KOPT-K1 (cell line): Measurements from ENCODE around the gene PRR23B.

ENCODE experiments used
- H3K27ac ChIP-seq: fragments of 200-600 bp; sonication (generic); 2 replicates; pipeline ENCODE4 v1.5.1; 2016; ENCODE audit warnings: antibody characterized with exemption, mild to moderate bottlenecking, low read depth, low read length; ENCODE audit not compliant: poor library complexity, severe bottlenecking
- H3K36me3 ChIP-seq: fragments of 200-600 bp; sonication (generic); 2 replicates; pipeline ENCODE4 v1.5.1; 2017; ENCODE audit warnings: antibody characterized with exemption, mild to moderate bottlenecking, low read length, moderate library complexity; ENCODE audit not compliant: insufficient read depth
- H3K9me3 ChIP-seq: fragments of 200-600 bp; sonication (generic); 2 replicates; pipeline ENCODE4 v1.5.1; 2017; ENCODE audit warnings: antibody characterized with exemption, low read length, mild to moderate bottlenecking; ENCODE audit not compliant: insufficient read depth, poor library complexity, severe bottlenecking

Gene PRR23B

GRCh38 chr3:138995706-138996105, 25.0 kb downstream of the PRR23B start:
- no peak overlapping the region for H3K27ac ChIP-seq
- no peaks in the 10 kb centered on the region for H3K36me3 ChIP-seq
- no peaks in the 10 kb centered on the region for H3K9me3 ChIP-seq

DNA sequence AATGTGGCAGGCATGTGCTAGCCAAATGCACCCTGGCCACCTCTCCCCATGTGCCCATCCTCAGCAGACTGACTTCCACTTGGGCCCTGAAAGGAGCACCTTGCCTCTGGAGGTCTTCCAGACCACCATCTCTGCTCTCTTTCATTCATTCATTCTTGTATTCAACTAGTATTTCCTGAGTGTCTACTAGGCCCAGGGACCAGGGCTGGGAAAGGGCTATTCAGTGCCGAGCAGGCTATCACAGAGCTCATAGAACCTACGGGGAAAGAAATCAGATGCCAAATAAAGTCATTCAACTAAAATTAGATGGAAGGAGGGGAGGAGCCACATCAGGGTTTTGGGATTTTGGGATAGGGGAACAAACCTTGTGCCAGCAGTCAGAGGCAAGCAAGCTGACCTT, 33.5 kb downstream of the PRR23B start:
- Histone ChIP-seq H3K36me3 (no peaks in the 10 kb centered on the region), H3K9me3 (no peaks in the 10 kb centered on the region)

DNA sequence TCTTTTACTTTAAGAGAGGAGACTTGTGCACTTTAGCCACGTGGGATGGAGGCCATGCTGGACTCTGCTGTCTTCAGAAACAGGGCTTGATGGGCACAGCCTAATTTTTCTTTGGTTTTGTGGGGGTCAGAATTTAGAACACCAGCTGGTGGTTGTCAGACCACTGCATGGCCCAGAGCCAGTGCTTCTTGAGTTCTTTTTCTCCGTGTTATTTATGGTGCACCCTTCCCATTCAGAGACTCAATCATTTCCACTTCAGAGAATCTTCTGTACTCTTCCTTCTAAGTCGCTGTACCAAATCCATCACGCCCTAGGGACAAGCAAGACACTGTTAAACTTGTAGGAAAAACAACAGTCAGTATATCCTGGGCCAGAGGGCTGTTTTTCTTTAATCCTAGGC, 34.8 kb downstream of the PRR23B start:
- H3K9me3 ChIP-seq, result no peaks in the 10 kb centered on the region
- no peaks in the 10 kb centered on the region for H3K36me3 ChIP-seq
- no peak overlapping the region for H3K27ac ChIP-seq

More for the DNA sequence above, 33.5 kb downstream of the PRR23B start:
- H3K27ac ChIP-seq, result no peak overlapping the region

DNA sequence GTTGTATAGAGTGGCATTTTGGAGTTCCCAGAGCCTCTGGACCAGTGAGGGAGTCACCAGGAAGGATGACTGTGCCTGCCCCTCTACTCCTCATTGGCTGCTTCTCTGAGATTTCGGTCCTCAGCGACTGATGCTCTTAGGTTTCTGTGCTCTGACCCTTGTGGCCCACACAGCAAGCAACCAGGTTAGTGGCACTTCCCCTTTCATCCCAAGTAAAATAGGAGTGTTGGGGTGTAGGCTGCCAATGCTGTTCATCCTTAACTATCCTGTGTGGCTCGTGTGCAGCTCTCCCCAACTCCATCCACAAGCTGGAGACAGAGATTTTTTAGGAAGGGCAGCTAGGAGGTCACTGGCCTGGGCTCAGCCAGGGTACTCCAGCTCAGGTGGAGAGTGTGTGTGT, 35.9 kb downstream of the PRR23B start:
- H3K9me3 ChIP-seq, result no peaks in the 10 kb centered on the region
- H3K27ac ChIP-seq, result no peak overlapping the region
- H3K36me3 ChIP-seq, result no peaks in the 10 kb centered on the region

- Histone ChIP-seq H3K36me3 (no peaks in the 10 kb centered on the region), H3K27ac (no peak overlapping the region), H3K9me3 (no peaks in the 10 kb centered on the region)
Observed at GRCh38 chr3:138976047-138976446, 44.7 kb downstream of the PRR23B start.

DNA sequence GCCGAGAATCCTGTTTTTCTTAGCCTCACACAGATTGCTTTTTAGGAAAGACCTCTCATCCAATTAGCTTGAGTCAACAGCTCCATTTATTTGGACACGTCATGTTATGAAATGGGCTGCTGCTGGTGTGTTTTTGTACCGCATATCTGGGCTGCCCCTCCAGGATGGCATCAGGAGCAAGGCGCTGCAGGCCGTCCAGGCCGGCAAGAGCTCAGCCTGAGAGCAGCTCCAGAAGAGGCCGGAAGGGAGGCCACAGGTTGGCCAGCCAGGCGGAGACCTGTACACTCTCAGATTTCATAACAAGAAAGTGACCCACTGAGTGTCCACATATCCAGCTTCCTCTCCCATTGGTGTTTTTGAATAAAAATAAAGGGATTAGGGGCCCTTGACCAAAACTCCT, 45.4 kb downstream of the PRR23B start:
- Histone ChIP-seq H3K27ac (no peak overlapping the region), H3K36me3 (no peaks in the 10 kb centered on the region), H3K9me3 (no peaks in the 10 kb centered on the region)

- no peaks in the 10 kb centered on the region for H3K9me3 ChIP-seq
- no peak overlapping the region for H3K27ac ChIP-seq
Observed at GRCh38 chr3:138974462-138974861, 46.3 kb downstream of the PRR23B start.

GRCh38 chr3:138972941-138973340, 47.8 kb downstream of the PRR23B start:
- Histone ChIP-seq H3K27ac (no peak overlapping the region), H3K36me3 (no peaks in the 10 kb centered on the region), H3K9me3 (no peaks in the 10 kb centered on the region)

More at GRCh38 chr3:138974462-138974861, 46.3 kb downstream of the PRR23B start:
- no peaks in the 10 kb centered on the region for H3K36me3 ChIP-seq

- no peaks in the 10 kb centered on the region for H3K9me3 ChIP-seq
- H3K36me3 ChIP-seq, result no peaks in the 10 kb centered on the region
- no peak overlapping the region for H3K27ac ChIP-seq
Observed at GRCh38 chr3:138971766-138972320, 48.9 kb downstream of the PRR23B start.
